Chondrocyte (in vitro differentiated cells): ENCODE results near the gene SETBP1. TPM values are rescaled to one million over a fixed set of nuclear protein-coding genes. Genes with fewer than 3 reads are reported as not detected.

Experiments
- DNase-seq: peaks from one replicate; pipeline ENCODE4 v3.0.0; 2021; ENCODE audit warnings: mixed read lengths, low spot score
- H3K27ac Mint-ChIP-seq: one replicate; pipeline ENCODE4 v1.8.0; 2021; ENCODE audit warnings: mild to moderate bottlenecking, moderate library complexity, mixed read lengths; ENCODE audit not compliant: unreplicated experiment
- H3K27me3 Mint-ChIP-seq: 2 replicates; pipeline ENCODE4 v1.8.0; 2021; ENCODE audit warnings: low read depth, mixed read lengths
- H3K36me3 Mint-ChIP-seq: 2 replicates; pipeline ENCODE4 v1.8.0; 2021; ENCODE audit warnings: low read depth, mixed read lengths
- H3K4me1 Mint-ChIP-seq: 2 replicates; pipeline ENCODE4 v1.8.0; 2021; ENCODE audit warnings: low read depth, mild to moderate bottlenecking, mixed read lengths
- H3K4me3 Mint-ChIP-seq: one replicate; pipeline ENCODE4 v1.8.0; 2021; ENCODE audit warnings: mild to moderate bottlenecking, moderate library complexity, mixed read lengths; ENCODE audit not compliant: unreplicated experiment
- H3K9me3 Mint-ChIP-seq: 2 replicates; pipeline ENCODE4 v1.8.0; 2021; ENCODE audit warnings: low read depth, mixed read lengths
- CTCF ChIP-seq: fragments of 200-600 bp; sonication (generic); IDR thresholded peaks from 2 replicates; pipeline ENCODE4 v1.5.0; 2021; ENCODE audit warnings: antibody characterized with exemption, mild to moderate bottlenecking, moderate library complexity
- total RNA-seq: library from RNA; stranded (reverse); gene quantifications from 3 replicates; pipeline ENCODE4 v1.2.1, GENCODE V29; 2021

Gene SETBP1
- total RNA-seq, 1 donor from 2014 or later: 29.3 TPM

- Mint-ChIP-seq H3K4me3 (no peak overlapping the region), H3K9me3 (no peaks in the 10 kb centered on the region), H3K36me3 (no peaks in the 10 kb centered on the region), H3K27ac (no peak overlapping the region), H3K4me1 (peaks cover 53% of the 10 kb centered on the region), H3K27me3 (no peaks in the 10 kb centered on the region)
- no peak for DNase-seq
- TF ChIP-seq CTCF: no peak
These were observed 331.6 kb downstream of the SETBP1 start for GRCh38 chr18:45012286-45012685.

- Mint-ChIP-seq H3K27ac (peak overlapping the region; percentile 96), H3K27me3 (no peaks in the 10 kb centered on the region), H3K4me1 (peaks cover 48% of the 10 kb centered on the region), H3K36me3 (no peaks in the 10 kb centered on the region), H3K4me3 (peak overlapping the region; percentile 21), H3K9me3 (no peaks in the 10 kb centered on the region)
- TF ChIP-seq CTCF: peak; percentile 78
- no peak for DNase-seq
These were observed 333.4 kb downstream of the SETBP1 start for GRCh38 chr18:45014047-45014501.

GRCh38 chr18:45015788-45016128 lies 335.1 kb downstream of the SETBP1 start:
- peaks cover 51% of the 10 kb centered on the region for H3K4me1 Mint-ChIP-seq
- no peaks in the 10 kb centered on the region for H3K9me3 Mint-ChIP-seq
- H3K4me3 Mint-ChIP-seq: no peak overlapping the region
- DNase-seq: no peak
- H3K27ac Mint-ChIP-seq: peak overlapping the region; percentile 88
- TF ChIP-seq CTCF: no peak
- H3K36me3 Mint-ChIP-seq: no peaks in the 10 kb centered on the region
- H3K27me3 Mint-ChIP-seq: no peaks in the 10 kb centered on the region

GRCh38 chr18:45019469-45019868 lies 338.8 kb downstream of the SETBP1 start:
- no peak overlapping the region for H3K27ac Mint-ChIP-seq
- no peak overlapping the region for H3K4me3 Mint-ChIP-seq
- DNase-seq: no peak
- no peaks in the 10 kb centered on the region for H3K9me3 Mint-ChIP-seq
- H3K36me3 Mint-ChIP-seq: no peaks in the 10 kb centered on the region
- H3K27me3 Mint-ChIP-seq: no peaks in the 10 kb centered on the region
- no peak for TF ChIP-seq CTCF
- H3K4me1 Mint-ChIP-seq: peaks cover 28% of the 10 kb centered on the region

- DNase-seq: no peak
- Mint-ChIP-seq H3K4me3 (no peak overlapping the region), H3K4me1 (peaks cover 3% of the 10 kb centered on the region), H3K27ac (no peak overlapping the region), H3K36me3 (no peaks in the 10 kb centered on the region), H3K9me3 (no peaks in the 10 kb centered on the region), H3K27me3 (no peaks in the 10 kb centered on the region)
- TF ChIP-seq CTCF: no peak
These were observed 342.8 kb downstream of the SETBP1 start for GRCh38 chr18:45023519-45023918.
